Measurements from ENCODE around the gene AURKB. TPM values are rescaled to one million over a fixed set of nuclear protein-coding genes. Genes with fewer than 3 reads are reported as not detected.

AURKB gene
- total RNA-seq, 1 experiment from 2014 or later: 167 TPM

DNA sequence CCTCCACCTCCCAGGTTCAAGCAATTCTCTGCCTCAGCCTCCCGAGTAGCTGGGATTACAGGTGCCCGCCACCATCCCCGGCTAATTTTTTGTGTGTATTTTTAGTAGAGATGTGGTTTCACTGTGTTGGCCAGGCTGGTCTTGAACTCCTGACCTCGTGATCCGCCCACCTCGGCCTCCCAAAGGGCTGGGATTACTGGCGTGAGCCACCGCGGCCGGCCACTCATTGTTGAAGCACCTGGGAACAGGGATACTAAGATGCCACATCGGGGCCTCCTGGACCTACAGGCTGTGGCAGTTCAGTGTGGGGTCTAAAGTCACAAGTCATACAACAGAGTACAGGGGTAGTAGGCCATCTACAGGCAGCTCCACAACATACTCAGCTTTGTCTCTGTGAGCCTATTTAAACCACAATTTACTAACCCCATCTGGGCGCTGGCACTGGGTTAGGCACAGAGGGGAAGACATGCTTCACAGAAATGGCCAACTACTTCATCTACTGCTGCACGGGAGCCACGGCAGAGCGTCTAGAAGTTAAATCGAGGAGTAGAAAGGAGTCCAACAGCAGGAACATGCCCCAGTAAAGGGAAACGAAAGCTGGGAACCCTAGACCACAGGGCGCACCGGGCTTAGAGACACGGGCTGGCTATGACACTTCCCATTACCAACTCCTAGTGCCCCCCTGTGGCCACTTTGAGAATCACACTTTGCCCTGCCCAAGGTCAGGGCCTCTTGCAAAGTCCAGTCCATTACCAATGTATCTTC, 51.9 kb downstream of the AURKB start:
- DNase-seq: peak; percentile 63 to 91
- Histone ChIP-seq H3K4me2 (peak overlapping the region; percentile 47; the same call in 1 of the 2 replicates), H3K4me1 (replicated peaks; ENCODE audit: insufficient read depth) (peaks cover 20% of the 10 kb centered on the region), H2AFZ (no peak overlapping the region), H3F3A (ENCODE audit: insufficient read depth, low read depth) (peaks cover 18% of the 10 kb centered on the region; the same call in 1 of the 2 replicates), H3K9me2 (ENCODE audit: insufficient read depth) (no peaks in the 10 kb centered on the region), H4K20me1 (ENCODE audit: insufficient read depth) (no peaks in the 10 kb centered on the region), H3K79me2 (ENCODE audit: low read depth) (peaks cover 16% of the 10 kb centered on the region; the same call in 1 of the 2 replicates), H3K9me3 (ENCODE audit: insufficient read depth, low read depth) (no peaks in the 10 kb centered on the region), H3K4me3 (no peak overlapping the region), H3K27ac (peak overlapping the region; percentile 27; the same call in 1 of the 2 replicates), H3K27me3 (ENCODE audit: insufficient read depth, low read depth) (no peaks in the 10 kb centered on the region), H3K36me3 (ENCODE audit: low read depth) (no peaks in the 10 kb centered on the region)
- no TSS peak for BruUV-seq (replicated peaks)
- ChIA-PET POLR2A (ENCODE audit: unreplicated experiment) (interaction anchor here (0.6 to 0.7 kb wide), 4 partner anchors 15 to 248 kb away, joined by 3 to 5 read pairs (median 4); no protein-coding TSS in a partner anchor), CTCF (interaction anchor here (0.6 to 1.5 kb wide), 7 partner anchors 15 to 598 kb away, joined by 3 to 12 read pairs (median 4); partner anchors contain the start of gene CTC1)
- TF ChIP-seq, protein P1, sequence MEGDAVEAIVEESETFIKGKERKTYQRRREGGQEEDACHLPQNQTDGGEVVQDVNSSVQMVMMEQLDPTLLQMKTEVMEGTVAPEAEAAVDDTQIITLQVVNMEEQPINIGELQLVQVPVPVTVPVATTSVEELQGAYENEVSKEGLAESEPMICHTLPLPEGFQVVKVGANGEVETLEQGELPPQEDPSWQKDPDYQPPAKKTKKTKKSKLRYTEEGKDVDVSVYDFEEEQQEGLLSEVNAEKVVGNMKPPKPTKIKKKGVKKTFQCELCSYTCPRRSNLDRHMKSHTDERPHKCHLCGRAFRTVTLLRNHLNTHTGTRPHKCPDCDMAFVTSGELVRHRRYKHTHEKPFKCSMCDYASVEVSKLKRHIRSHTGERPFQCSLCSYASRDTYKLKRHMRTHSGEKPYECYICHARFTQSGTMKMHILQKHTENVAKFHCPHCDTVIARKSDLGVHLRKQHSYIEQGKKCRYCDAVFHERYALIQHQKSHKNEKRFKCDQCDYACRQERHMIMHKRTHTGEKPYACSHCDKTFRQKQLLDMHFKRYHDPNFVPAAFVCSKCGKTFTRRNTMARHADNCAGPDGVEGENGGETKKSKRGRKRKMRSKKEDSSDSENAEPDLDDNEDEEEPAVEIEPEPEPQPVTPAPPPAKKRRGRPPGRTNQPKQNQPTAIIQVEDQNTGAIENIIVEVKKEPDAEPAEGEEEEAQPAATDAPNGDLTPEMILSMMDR (conservative IDR thresholded peaks at IDR 0.05): peak; percentile 83
- no peak for TF ChIP-seq EZH2 (IDR thresholded peaks at IDR 0.05; ENCODE audit: low read depth)
- intact Hi-C loops (cut with micrococcal nuclease; ENCODE audit: unreplicated experiment): loop anchor here (1.0 to 5.0 kb wide), 4 partner anchors 20 to 316 kb away; no protein-coding TSS in a partner anchor

DNA sequence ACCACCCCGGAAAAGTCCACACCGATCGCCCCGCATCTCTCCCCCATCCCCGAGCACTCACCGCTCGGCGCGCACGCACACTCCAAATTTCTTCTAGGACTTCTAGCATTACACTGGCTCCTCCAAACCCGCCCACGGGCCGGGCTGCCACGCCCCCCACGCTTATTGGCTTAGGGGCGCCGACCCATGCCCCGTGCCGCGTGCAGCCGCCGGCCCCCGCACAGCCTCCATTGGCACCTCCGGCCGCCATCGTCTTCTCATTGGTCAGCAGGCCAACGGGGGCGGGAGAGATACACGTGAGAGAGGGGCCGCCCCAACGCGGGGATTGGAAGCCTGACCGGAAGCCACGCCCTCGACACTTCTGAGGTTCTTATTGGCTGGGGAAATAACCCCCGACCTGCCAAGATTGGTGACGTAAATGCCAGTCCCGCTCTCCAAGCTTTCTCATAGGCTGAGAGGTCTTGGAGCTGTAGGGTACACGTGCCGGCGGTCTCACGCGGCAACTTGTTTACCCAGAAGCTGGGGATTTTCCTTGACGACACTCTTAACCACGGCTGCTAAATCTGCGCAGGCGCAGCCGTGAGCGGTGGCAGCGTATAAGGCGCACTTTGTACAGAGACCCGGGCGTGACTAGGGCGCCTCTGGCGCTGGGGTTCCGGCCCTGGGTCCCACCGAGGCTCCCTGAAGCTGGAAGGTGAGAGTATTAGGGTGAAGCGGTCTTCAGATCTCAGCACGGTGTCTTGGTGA, 54.0 kb downstream of the AURKB start:
- Histone ChIP-seq H3K79me2 (ENCODE audit: low read depth) (0 out of 2 replicates have a peak, but pooled peaks cover 6% of the 10 kb centered on the region), H3F3A (ENCODE audit: insufficient read depth, low read depth) (peaks cover 22% of the 10 kb centered on the region; the same call in 1 of the 2 replicates), H3K4me1 (replicated peaks; ENCODE audit: insufficient read depth) (peaks cover 25% of the 10 kb centered on the region), H3K9me2 (ENCODE audit: insufficient read depth) (no peaks in the 10 kb centered on the region), H3K27ac (peak overlapping the region; percentile 82), H3K27me3 (ENCODE audit: insufficient read depth, low read depth) (no peaks in the 10 kb centered on the region), H3K9me3 (ENCODE audit: insufficient read depth, low read depth) (no peaks in the 10 kb centered on the region), H3K36me3 (ENCODE audit: low read depth) (no peaks in the 10 kb centered on the region), H2AFZ (peak overlapping the region; percentile 83), H3K4me2 (peak overlapping the region; percentile 85), H4K20me1 (ENCODE audit: insufficient read depth) (no peaks in the 10 kb centered on the region), H3K4me3 (peak overlapping the region; percentile 60)
- DNase-seq: peak; percentile 99 to 100
- ChIA-PET CTCF (interaction anchor here (0.9 kb wide), 1 partner anchor 19 kb away, joined by 6 read pairs; no protein-coding TSS in a partner anchor), POLR2A (ENCODE audit: unreplicated experiment) (interaction anchor here (0.8 to 1.0 kb wide), 6 partner anchors 17 to 279 kb away, joined by 3 to 17 read pairs (median 7); partner anchors contain the start of genes CTC1 and NDEL1)
- BruUV-seq (replicated peaks): no TSS peak
- TF ChIP-seq EZH2 (IDR thresholded peaks at IDR 0.05; ENCODE audit: low read depth): no peak
- TF ChIP-seq, protein P1 (conservative IDR thresholded peaks at IDR 0.05): no peak
- intact Hi-C loops (cut with micrococcal nuclease; ENCODE audit: unreplicated experiment): loop anchor here (1.0 to 5.0 kb wide), 4 partner anchors 17 to 314 kb away; no protein-coding TSS in a partner anchor

- intact Hi-C loops (cut with micrococcal nuclease; ENCODE audit: unreplicated experiment): loop anchor here (1.0 to 5.0 kb wide), 5 partner anchors 17 to 314 kb away; partner anchors contain the start of gene CHD3
- peak overlapping the region; percentile 60 for H3K4me3 ChIP-seq
- 0 out of 2 replicates have a peak, but pooled peaks cover 6% of the 10 kb centered on the region for H3K79me2 ChIP-seq (ENCODE audit: low read depth)
- ChIA-PET CTCF (no interaction called here), POLR2A (ENCODE audit: unreplicated experiment) (interaction anchor here (0.8 to 1.0 kb wide), 2 partner anchors 36 to 92 kb away, joined by 4 to 17 read pairs; partner anchors contain the start of gene CTC1)
- peaks cover 25% of the 10 kb centered on the region for H3K4me1 ChIP-seq (replicated peaks; ENCODE audit: insufficient read depth)
- H3K27ac ChIP-seq: peak overlapping the region; percentile 39; the same call in 1 of the 2 replicates
- no peak for DNase-seq
- no peaks in the 10 kb centered on the region for H3K9me2 ChIP-seq (ENCODE audit: insufficient read depth)
- H3F3A ChIP-seq (ENCODE audit: insufficient read depth, low read depth): peaks cover 22% of the 10 kb centered on the region; the same call in 1 of the 2 replicates
- H2AFZ ChIP-seq: peak overlapping the region; percentile 83
- TF ChIP-seq, protein P1 (conservative IDR thresholded peaks at IDR 0.05): no peak
- no peak for TF ChIP-seq EZH2 (IDR thresholded peaks at IDR 0.05; ENCODE audit: low read depth)
- no TSS peak for BruUV-seq (replicated peaks)
- no peaks in the 10 kb centered on the region for H3K36me3 ChIP-seq (ENCODE audit: low read depth)
- no peaks in the 10 kb centered on the region for H3K9me3 ChIP-seq (ENCODE audit: insufficient read depth, low read depth)
- no peaks in the 10 kb centered on the region for H4K20me1 ChIP-seq (ENCODE audit: insufficient read depth)
- peak overlapping the region; percentile 85 for H3K4me2 ChIP-seq
- H3K27me3 ChIP-seq (ENCODE audit: insufficient read depth, low read depth): no peaks in the 10 kb centered on the region
Observed at GRCh38 chr17:8155996-8156245, 54.5 kb downstream of the AURKB start.
